ENCODE results near the gene AEBP2. TPM values are rescaled to one million over a fixed set of nuclear protein-coding genes. Genes with fewer than 3 reads are reported as not detected.

AEBP2 gene, protein sequence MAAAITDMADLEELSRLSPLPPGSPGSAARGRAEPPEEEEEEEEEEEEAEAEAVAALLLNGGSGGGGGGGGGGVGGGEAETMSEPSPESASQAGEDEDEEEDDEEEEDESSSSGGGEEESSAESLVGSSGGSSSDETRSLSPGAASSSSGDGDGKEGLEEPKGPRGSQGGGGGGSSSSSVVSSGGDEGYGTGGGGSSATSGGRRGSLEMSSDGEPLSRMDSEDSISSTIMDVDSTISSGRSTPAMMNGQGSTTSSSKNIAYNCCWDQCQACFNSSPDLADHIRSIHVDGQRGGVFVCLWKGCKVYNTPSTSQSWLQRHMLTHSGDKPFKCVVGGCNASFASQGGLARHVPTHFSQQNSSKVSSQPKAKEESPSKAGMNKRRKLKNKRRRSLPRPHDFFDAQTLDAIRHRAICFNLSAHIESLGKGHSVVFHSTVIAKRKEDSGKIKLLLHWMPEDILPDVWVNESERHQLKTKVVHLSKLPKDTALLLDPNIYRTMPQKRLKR
- 15.4 and 22.6 TPM in 2 replicates for total RNA-seq

DNA sequence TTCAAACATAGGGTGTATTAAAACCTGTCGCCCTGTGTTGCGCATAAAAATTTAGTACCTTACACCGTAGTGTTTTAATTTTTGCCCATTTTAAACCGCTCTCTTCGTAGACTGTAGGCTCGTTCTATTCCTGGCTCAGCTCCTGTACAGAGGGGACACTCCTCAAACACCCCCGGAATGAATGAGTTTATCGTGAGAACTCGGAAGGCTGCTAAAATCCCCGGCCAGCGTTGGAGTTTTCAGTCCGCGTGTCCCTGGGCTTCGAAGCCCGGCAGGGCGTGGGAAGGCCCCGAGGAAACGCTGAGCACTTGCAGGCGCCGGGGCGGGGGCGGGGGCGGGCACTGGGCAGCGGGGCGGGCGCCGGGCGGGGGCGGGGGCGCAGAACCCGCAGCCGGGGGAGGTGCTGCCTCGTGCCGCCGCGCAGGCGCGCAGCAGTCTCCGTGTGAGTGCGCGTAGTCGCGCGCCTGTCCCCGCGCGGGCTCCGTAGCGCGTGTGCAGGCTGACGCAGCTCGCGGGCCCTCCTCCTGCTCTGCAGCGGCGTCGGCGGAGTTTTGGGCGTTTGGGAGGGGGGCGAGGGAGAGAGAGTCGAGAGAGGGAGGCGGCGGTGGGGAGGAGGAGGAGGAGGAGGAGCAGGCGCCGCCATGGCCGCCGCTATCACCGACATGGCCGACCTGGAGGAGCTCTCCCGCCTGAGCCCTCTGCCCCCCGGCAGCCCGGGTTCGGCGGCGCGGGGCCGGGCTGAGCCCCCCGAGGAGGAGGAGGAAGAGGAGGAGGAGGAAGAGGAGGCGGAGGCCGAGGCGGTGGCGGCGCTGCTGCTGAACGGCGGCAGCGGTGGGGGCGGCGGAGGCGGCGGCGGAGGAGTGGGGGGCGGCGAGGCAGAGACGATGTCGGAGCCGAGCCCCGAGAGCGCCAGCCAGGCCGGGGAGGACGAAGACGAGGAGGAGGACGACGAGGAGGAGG is at the start of gene AEBP2:
TSS of gene AEBP2 (plus strand) at position 434 of the 960 bp plus-strand sequence. CDS start at position 642, 208 bp downstream.

